GM15510 (cell line): ENCODE data around the gene ZNF622.

ENCODE experiments used
- POLR2A ChIP-seq: IDR thresholded peaks from 3 replicates; pipeline ENCODE4 v1.6.1; 2011; ENCODE audit warnings: borderline replicate concordance; ENCODE audit not compliant: insufficient read length; ENCODE audit errors: extremely low read depth

ZNF622 gene, protein sequence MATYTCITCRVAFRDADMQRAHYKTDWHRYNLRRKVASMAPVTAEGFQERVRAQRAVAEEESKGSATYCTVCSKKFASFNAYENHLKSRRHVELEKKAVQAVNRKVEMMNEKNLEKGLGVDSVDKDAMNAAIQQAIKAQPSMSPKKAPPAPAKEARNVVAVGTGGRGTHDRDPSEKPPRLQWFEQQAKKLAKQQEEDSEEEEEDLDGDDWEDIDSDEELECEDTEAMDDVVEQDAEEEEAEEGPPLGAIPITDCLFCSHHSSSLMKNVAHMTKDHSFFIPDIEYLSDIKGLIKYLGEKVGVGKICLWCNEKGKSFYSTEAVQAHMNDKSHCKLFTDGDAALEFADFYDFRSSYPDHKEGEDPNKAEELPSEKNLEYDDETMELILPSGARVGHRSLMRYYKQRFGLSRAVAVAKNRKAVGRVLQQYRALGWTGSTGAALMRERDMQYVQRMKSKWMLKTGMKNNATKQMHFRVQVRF

DNA sequence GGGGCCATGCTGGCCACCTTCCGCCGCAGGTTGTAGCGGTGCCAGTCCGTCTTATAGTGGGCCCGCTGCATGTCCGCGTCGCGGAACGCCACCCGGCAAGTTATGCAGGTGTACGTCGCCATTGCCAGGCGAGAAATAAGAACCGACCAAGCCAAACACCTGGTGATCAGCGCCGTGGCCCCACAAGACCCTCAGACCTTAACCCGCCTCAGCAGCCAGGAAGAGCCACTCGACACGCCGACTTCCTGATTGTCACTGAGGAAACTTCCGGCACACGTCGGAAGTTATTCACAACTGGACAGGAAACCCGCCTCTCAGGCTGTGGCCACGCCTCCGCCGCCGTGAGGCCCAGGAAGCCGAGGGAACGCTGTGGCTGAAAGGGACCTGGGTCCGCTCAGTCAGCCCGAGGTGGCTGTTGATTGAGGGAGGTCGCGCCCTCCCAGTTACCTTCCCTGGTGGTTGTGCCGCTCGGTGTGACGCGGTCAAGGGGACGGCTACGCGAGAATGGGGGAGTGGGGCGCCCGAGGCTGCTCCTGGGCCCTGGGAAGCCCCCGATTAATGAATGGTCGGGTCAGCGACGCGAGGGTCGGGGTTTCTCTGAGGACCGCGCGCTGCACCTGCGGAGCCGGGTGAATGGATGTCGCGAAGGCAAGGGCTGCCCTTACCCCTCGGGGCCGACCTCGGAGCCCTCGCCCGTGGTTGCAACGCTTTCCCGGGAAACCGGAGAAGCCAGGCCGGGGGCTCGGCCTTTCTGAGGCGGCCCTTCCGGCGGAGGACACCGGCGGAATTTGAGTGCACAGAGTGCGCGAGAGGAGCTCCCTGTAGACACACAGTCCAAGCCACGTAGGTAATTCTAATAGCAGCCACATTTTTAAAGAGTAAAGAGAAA lies at the start of gene ZNF622:
Gene ZNF622, minus strand, starts transcription at position 257 of the 889 bp plus-strand sequence. Its CDS starts 135 bp downstream, at position 122.
- peak; percentile 96 for TF ChIP-seq POLR2A

GRCh38 chr5:16510098-16510497 lies 44.5 kb upstream of the ZNF622 start:
- no peak for TF ChIP-seq POLR2A

GRCh38 chr5:16508730-16509531 lies 43.3 kb upstream of the ZNF622 start:
- TF ChIP-seq POLR2A = no peak

DNA sequence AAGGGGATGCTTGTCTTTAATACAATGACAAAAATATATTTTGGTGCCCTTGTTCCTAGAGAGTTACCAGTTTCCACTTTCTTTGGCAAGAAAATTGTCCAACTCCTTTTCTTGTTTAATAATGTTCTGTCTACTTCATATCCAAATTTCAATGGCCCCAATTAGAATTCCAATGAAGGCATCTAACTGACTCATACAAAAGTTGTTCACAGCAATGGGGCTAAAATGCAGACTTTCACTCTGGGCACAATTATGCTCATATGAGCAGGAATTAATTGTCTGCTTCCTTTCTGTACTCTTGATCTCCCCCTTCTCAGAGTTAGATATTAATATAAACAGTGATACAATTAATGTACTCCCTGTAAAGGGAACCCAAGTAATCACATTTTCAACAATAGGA lies 42.1 kb upstream of the ZNF622 start:
- no peak for TF ChIP-seq POLR2A

GRCh38 chr5:16505904-16506303 lies 40.3 kb upstream of the ZNF622 start:
- TF ChIP-seq POLR2A = no peak

GRCh38 chr5:16505140-16505891 lies 39.7 kb upstream of the ZNF622 start:
- no peak for TF ChIP-seq POLR2A

DNA sequence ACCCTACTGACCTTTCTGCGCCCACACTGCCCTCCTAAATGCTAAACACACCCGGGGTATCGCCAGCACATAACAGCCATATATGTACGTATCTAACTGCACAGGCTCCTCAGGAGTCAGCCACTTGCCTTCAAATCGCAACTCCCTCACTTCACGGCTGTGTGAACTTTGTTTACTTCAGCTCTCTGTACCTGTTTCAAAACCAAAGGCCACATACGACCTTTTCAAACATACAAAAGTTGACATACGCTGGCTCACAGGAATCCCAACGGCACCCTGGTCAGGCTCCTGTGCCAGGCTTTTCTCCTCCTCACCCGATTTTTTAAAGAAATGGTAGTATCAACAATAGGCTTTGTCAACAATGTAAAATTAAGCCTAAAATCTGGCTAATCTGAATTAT lies 39.0 kb upstream of the ZNF622 start:
- TF ChIP-seq POLR2A = no peak

DNA sequence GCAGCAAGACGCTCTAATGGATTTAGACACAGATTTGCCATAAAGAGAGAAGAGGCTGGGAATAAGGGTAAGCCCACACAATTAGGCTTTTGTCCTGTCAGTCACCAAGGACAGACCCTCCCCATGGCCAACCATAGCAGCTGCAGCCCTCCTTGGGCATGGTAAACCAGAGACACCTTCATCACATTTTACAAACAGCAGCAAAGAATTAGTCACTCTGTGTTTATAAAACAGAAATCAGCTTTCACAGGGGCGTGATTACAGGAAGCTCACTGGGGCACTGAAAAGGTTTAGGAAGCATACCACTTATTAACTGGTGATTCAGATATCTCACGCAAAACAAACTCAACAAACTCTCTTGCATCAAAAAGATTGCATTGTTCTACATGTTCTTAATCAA lies 37.3 kb upstream of the ZNF622 start:
- no peak for TF ChIP-seq POLR2A

- TF ChIP-seq POLR2A = no peak
These were observed 34.4 kb upstream of the ZNF622 start for GRCh38 chr5:16500024-16500423.

GRCh38 chr5:16497546-16497945 lies 31.9 kb upstream of the ZNF622 start:
- no peak for TF ChIP-seq POLR2A

DNA sequence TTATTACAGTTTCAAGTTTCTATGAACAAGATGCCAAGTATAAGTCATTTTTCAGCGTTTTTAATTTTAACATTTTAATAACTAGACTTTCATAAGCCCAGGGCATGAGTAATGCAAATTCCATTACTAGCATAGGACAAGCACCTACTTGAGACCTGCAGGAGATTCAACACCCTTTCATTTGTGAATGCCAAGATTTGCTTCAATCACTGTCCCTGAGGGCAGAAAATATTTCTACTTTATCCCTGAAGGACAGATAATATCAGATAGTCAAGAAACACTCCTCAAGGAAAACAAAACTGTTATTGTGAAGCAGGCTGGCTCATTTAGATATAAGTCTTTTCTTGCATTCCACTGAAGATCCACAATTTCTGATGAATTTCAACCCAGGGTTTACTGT lies 27.7 kb upstream of the ZNF622 start:
- no peak for TF ChIP-seq POLR2A

DNA sequence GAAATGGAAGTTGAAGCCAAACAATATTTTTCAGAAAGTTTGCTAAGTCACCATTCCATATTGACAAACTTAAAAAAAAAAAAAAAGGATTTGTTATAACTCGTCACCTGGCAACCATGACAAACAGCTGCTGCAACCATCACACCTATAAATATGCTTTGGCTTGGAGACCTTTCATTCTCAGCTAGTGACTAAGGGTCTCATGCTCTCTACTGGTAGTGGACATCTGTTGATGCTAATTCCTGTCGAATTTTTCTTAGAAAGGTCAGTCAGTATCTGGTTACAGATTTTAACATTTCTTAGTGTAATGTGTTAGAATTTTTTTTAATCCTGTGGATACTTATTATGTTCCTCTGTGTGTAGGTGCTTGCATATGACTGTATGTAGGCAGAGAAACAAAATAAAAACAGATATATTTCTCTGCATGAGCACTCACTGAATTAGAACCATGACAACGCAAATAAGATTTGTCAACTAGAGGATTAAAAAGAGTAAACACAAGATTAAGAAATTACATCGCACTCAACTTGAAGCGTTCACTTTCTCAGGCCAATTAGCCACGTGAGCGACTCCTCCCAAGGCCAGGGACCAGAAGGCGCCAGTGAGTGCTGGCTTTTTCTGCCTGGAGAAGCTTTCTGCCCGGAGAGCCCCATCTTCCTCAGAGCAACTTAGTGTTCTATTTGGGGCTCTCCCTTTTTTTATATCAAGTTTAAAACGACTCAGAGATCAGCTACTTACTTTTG lies 27.0 kb upstream of the ZNF622 start:
- TF ChIP-seq POLR2A = no peak

DNA sequence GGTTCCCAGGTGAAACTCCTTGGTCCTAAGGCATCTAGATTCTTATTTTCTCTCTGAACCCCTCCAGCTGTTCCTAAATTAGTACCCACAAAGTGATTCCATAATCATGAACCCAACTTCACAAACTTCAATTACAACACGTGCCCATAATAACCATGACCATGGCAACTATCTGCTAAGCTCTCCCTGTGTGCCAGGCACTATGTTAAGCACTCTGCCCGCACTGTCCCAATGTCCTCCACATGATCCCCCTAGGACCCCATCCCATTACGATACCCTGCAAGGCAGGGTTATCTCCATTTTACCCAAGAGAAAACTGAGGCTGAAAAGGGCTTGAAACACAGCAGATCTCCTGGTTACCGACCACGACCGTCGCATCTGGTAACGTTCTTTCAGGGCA lies 25.3 kb upstream of the ZNF622 start:
- TF ChIP-seq POLR2A = no peak
